K562 (cell line): ENCODE data around the gene MCM5. TPM values are rescaled to one million over a fixed set of nuclear protein-coding genes. Genes with fewer than 3 reads are reported as not detected.

Source experiments
- ATAC-seq: fragments of 200-7000 bp; cut with Tn5 transposase; 3 replicates; pipeline ENCODE4 v1.9.1; 2020; ENCODE audit warnings: moderate library complexity
- BruUV-seq: library from RNA; stranded (reverse); fragments of 400-500 nt; replicated peaks from 2 replicates; lab custom pipeline; 2021; lab: Mats Ljungman, UMichigan
- CTCF ChIA-PET: fragments of 300-600 bp; formaldehyde crosslinking; extraction: SDS; loops from one replicate; lab custom pipeline; 2021; ENCODE audit warnings: low intra/inter-chr PET ratio; lab: Yijun Ruan, JAX
- POLR2A ChIA-PET: fragments of 300-600, 350-650 bp; sonication (Branson Sonifier 250); formaldehyde crosslinking; extraction: SDS; loops from one replicate; lab custom pipeline; 2021; ENCODE audit warnings: antibody characterized with exemption, inconsistent platforms; lab: Yijun Ruan, JAX
- DNase-seq, 4 experiments: peaks; one replicate each; pipeline versions ENCODE4 v3.0.0 to v3.0.0-alpha.2; 2011 to 2018; ENCODE audit warnings: low spot score in 3 of 4, mixed read lengths in 3 of 4; ENCODE audit errors: extremely low read depth in 1 of 4
- FAIRE-seq: peaks from 2 replicates; lab custom pipeline; 2011; peaks lifted over from hg19 to GRCh38; lab: Jason Lieb, UNC
- H2AFZ ChIP-seq: 2 replicates; pipeline ENCODE4 v1.6.0; 2011; ENCODE audit warnings: low read depth, low read length, control low read depth, inconsistent platforms
- H3K27ac ChIP-seq: fragments of 200-600 bp; 3 replicates; pipeline ENCODE4 v1.8.0; 2011; ENCODE audit warnings: low read depth, mild to moderate bottlenecking, control low read depth, inconsistent platforms, low read length, moderate library complexity, mixed read lengths; ENCODE audit errors: extremely low read depth
- H3K27me3 ChIP-seq, 2 experiments: fragments of 300-600 bp in 1 of 2; 2 replicates in 1 of 2; 3 replicates in 1 of 2; pipeline versions ENCODE4 v1.6.0 to v1.8.0; 2011; ENCODE audit warnings: inconsistent platforms in 2 of 2, low read length in 2 of 2, mild to moderate bottlenecking in 1 of 2, mixed read lengths in 1 of 2, moderate library complexity in 1 of 2; ENCODE audit not compliant: control insufficient read depth in 2 of 2, insufficient read depth in 2 of 2
- H3K36me3 ChIP-seq: fragments of 300-600 bp; 3 replicates; pipeline ENCODE4 v1.8.0; 2011; ENCODE audit warnings: mild to moderate bottlenecking, low read length, inconsistent platforms; ENCODE audit not compliant: control insufficient read depth, insufficient read depth
- H3K4me1 ChIP-seq, 2 experiments: fragments of 200-600 bp in 1 of 2; replicated peaks in 1 of 2; 2 replicates in 1 of 2; 3 replicates in 1 of 2; pipeline versions ENCODE4 v1.5.1 to v1.8.0; 2011; ENCODE audit warnings: inconsistent platforms in 2 of 2, low read length in 2 of 2, mild to moderate bottlenecking in 1 of 2, mixed read lengths in 1 of 2, moderate library complexity in 1 of 2; ENCODE audit not compliant: control insufficient read depth in 2 of 2, insufficient read depth in 2 of 2
- H3K4me2 ChIP-seq: 2 replicates; pipeline ENCODE4 v1.6.1; 2011; ENCODE audit warnings: low read length, control low read depth, inconsistent platforms, mixed read lengths; ENCODE audit not compliant: insufficient read depth
- H3K4me3 ChIP-seq: fragments of 200-600 bp; sonication (generic), shearing (Covaris generic); 2 replicates; pipeline ENCODE4 v1.5.1; 2016; ENCODE audit warnings: control low read depth, inconsistent platforms
- H3K79me2 ChIP-seq: fragments of 200-600 bp; 3 replicates; pipeline ENCODE4 v1.8.0; 2011; ENCODE audit warnings: low read length, inconsistent platforms; ENCODE audit not compliant: control insufficient read depth, insufficient read depth
- H3K9ac ChIP-seq, 2 experiments: 2 replicates each; pipeline versions ENCODE4 v1.6.0 to v1.6.1; 2011; ENCODE audit warnings: low read depth in 2 of 2, low read length in 2 of 2, control low read depth in 1 of 2, inconsistent platforms in 1 of 2, mild to moderate bottlenecking in 1 of 2, mixed read lengths in 1 of 2; ENCODE audit not compliant: insufficient read depth in 1 of 2
- H3K9me1 ChIP-seq: one replicate; pipeline ENCODE4 v1.6.0; 2011; ENCODE audit warnings: inconsistent platforms, mild to moderate bottlenecking, low read length, moderate library complexity; ENCODE audit not compliant: control insufficient read depth, insufficient read depth
- H3K9me3 ChIP-seq: replicated peaks from 2 replicates; pipeline ENCODE4 v1.5.1; 2011; ENCODE audit warnings: low read depth, low read length, inconsistent platforms; ENCODE audit not compliant: control insufficient read depth, insufficient read depth
- H4K20me1 ChIP-seq: replicated peaks from 2 replicates; pipeline ENCODE4 v1.6.1; 2011; ENCODE audit warnings: low read length, inconsistent platforms, mixed read lengths; ENCODE audit not compliant: control insufficient read depth, insufficient read depth
- BCOR ChIP-seq: fragments of 450-650 bp; IDR thresholded peaks from 2 replicates; pipeline ENCODE4 v1.6.1; 2016
- CC2D1A ChIP-seq: fragments of 450-650 bp; IDR thresholded peaks from 2 replicates; pipeline ENCODE4 v1.6.1; 2017; ENCODE audit warnings: mild to moderate bottlenecking
- CSDE1 ChIP-seq, 2 experiments: fragments of 450-650 bp; IDR thresholded peaks; 2 replicates each; pipeline ENCODE4 v1.6.1; 2016; ENCODE audit warnings: mild to moderate bottlenecking in 1 of 2
- ESRRA ChIP-seq: fragments of 450-650 bp; IDR thresholded peaks from 2 replicates; pipeline ENCODE4 v1.6.1; 2014; ENCODE audit warnings: low read depth, mild to moderate bottlenecking, moderate library complexity, borderline replicate concordance
- KAT7 ChIP-seq: sonication (generic); formaldehyde crosslinking; IDR thresholded peaks from 2 replicates; pipeline ENCODE4 v1.8.0; 2022; ENCODE audit warnings: missing genetic modification reagents, mild to moderate bottlenecking, borderline replicate concordance
- MAFF ChIP-seq: IDR thresholded peaks from 2 replicates; pipeline ENCODE4 v1.6.1; 2012; ENCODE audit warnings: low read length, improper control_type of control experiment
- PHF20 ChIP-seq: fragments of 450-650 bp; IDR thresholded peaks from 2 replicates; pipeline ENCODE4 v1.6.1; 2018; ENCODE audit not compliant: partially characterized antibody
- RBM25 ChIP-seq: fragments of 200-400 bp; formaldehyde crosslinking; IDR thresholded peaks from 2 replicates; pipeline ENCODE4 v1.6.1; 2018; ENCODE audit warnings: low read length, low read depth, moderate library complexity; ENCODE audit not compliant: severe bottlenecking
- RCOR1 ChIP-seq, 2 experiments: IDR thresholded peaks; 2 replicates each; pipeline ENCODE4 v1.6.1; 2012; ENCODE audit warnings: low read depth in 2 of 2, low read length in 2 of 2, borderline replicate concordance in 1 of 2, improper control_type of control experiment in 1 of 2
- RFX5 ChIP-seq: IDR thresholded peaks from 2 replicates; pipeline ENCODE4 v1.6.1; 2011; ENCODE audit warnings: low read depth, mild to moderate bottlenecking, improper control_type of control experiment, low read length
- SETDB1 ChIP-seq: IDR thresholded peaks from one replicate; pipeline ENCODE4 v1.6.1; 2012; ENCODE audit warnings: low read length, control low read depth, inconsistent platforms
- SRSF7 ChIP-seq: fragments of 200-400 bp; formaldehyde crosslinking; optimal IDR thresholded peaks from 2 replicates; pipeline ENCODE3; 2017; ENCODE audit warnings: mild to moderate bottlenecking, low read depth, low read length
- TBL1XR1 ChIP-seq, 2 experiments: IDR thresholded peaks; 2 replicates each; pipeline ENCODE4 v1.6.1; 2012; ENCODE audit warnings: improper control_type of control experiment in 2 of 2, low read length in 2 of 2, mild to moderate bottlenecking in 1 of 2
- ZBTB12 ChIP-seq: fragments of 250-450 bp; sonication (Bioruptor Pico); IDR thresholded peaks from 2 replicates; pipeline ENCODE4 v1.4.0; 2020
- ZNF431 ChIP-seq: sonication (generic); formaldehyde crosslinking; IDR thresholded peaks from 2 replicates; pipeline ENCODE4 v1.8.0; 2022; ENCODE audit warnings: mild to moderate bottlenecking, missing genetic modification reagents
- ZNF586 ChIP-seq: fragments of 450-650 bp; formaldehyde crosslinking; conservative IDR thresholded peaks from 2 replicates; pipeline ENCODE4 v1.4.0; 2020; ENCODE audit warnings: mild to moderate bottlenecking, moderate library complexity
- WGBS: fragments of 100-300 bp; shearing (Covaris generic); methylation state at CpG from one replicate; pipeline ENCODE4 v1.1.6; 2016; ENCODE audit warnings: low coverage, mixed read lengths; ENCODE audit not compliant: insufficient coverage; ENCODE audit errors: missing lambda C conversion rate; 5-methylcytosine and 5-hydroxymethylcytosine counted together
- in situ Hi-C: fragments of 300-500 bp; cut with MboI; formaldehyde crosslinking; loops from 4 replicates; pipeline ENCODE4 v1.15.0; 2018; ENCODE audit warnings: inconsistent platforms, mixed read lengths
- intact Hi-C: fragments of 100-400 bp; cut with micrococcal nuclease; formaldehyde crosslinking; loops from 2 replicates; pipeline ENCODE4 v1.14.2; 2022
- polyA plus RNA-seq, 8 experiments: library from polyadenylated mRNA; depleted of rRNA in 4 of 8; stranded (reverse) in 5 of 8; unstranded in 3 of 8; fragments of >200 nt; fragmentation: Nextera tagmentation in 2 of 8; fragmentation: Illumina TruSeq in 1 of 8; extraction: Ambion mirVana in 2 of 8; extraction: Trizol in 1 of 8; gene quantifications; 2 replicates each; pipeline versions ENCODE4 v1.2.1 to v1.2.3, GENCODE V29; 2011 to 2014; ENCODE audit warnings: inconsistent platforms in 1 of 8, missing spikeins in 1 of 8
- total RNA-seq, 7 experiments: library from RNA; depleted of rRNA in 6 of 7; stranded (reverse); fragments of >200 nt in 6 of 7; fragmentation: Illumina TruSeq in 2 of 7; extraction: Trizol in 2 of 7; gene quantifications; 2 replicates each; pipeline versions ENCODE4 v1.2.1 to v1.2.3, GENCODE V29; 2011 to 2021; ENCODE audit warnings: low replicate concordance in 1 of 7
- TF ChIP-seq, protein P1 (sequence below): fragments of 250-450 bp; sonication (Bioruptor Pico); IDR thresholded peaks from 2 replicates; pipeline ENCODE4 v1.9.0; 2021; ENCODE audit warnings: mild to moderate bottlenecking
- TF ChIP-seq, protein P2 (sequence below), 2 experiments: fragments of 450-650 bp in 1 of 2; sonication (generic) in 1 of 2; formaldehyde crosslinking; conservative IDR thresholded peaks; 2 replicates each; pipeline versions ENCODE4 v1.4.0 to v1.8.1; 2020 to 2022; ENCODE audit warnings: mild to moderate bottlenecking in 1 of 2, missing genetic modification reagents in 1 of 2
- TF ChIP-seq, protein P3 (sequence below): sonication (generic); formaldehyde crosslinking; IDR thresholded peaks from 2 replicates; pipeline ENCODE4 v1.8.0; 2022; ENCODE audit warnings: mild to moderate bottlenecking, low read depth, missing genetic modification reagents
- TF ChIP-seq, protein P4 (sequence below): sonication (generic); formaldehyde crosslinking; IDR thresholded peaks from 2 replicates; pipeline ENCODE4 v1.5.0; 2020; ENCODE audit warnings: missing genetic modification reagents

MCM5 gene
- total and polyA plus RNA-seq, 9 of the 15 experiments (the other 6 are each of a cell fraction or from before 2014, with no cell fraction given): 5.6 to 180 (median 66.1) TPM

- Histone ChIP-seq H3K36me3 (peaks cover 14% of the 10 kb centered on the region; the same call in 1 of the 3 replicates), H3K4me2 (no peak overlapping the region), H3K27ac (no peak overlapping the region), H3K4me1 (peaks cover 7 to 17% of the 10 kb centered on the region in 2 experiments; a peak in 4 of 5 replicates), H2AFZ (no peak overlapping the region), H3K79me2 (no peaks in the 10 kb centered on the region), H3K4me3 (no peak overlapping the region), H4K20me1 (no peaks in the 10 kb centered on the region), H3K9ac (no peak overlapping the region), H3K27me3 (no peaks in the 10 kb centered on the region), H3K9me3 (no peaks in the 10 kb centered on the region), H3K9me1 (no peaks in the 10 kb centered on the region)
- CTCF ChIA-PET: no interaction called here
- ATAC-seq: no peak
- WGBS: 64% methylated on average over 5 of the region's 13 CpGs
- in situ Hi-C loops (no loop called here), intact Hi-C loops (no loop called here)
- BruUV-seq: no TSS peak
- DNase-seq: no peak
- POLR2A ChIA-PET: no interaction called here
- no peak for FAIRE-seq
- TF ChIP-seq BCOR (peak; percentile 27; the same call in 1 of the 2 replicates), PHF20 (no peak), ESRRA (peak; percentile 69), ZNF431 (no peak), TBL1XR1 (IDR thresholded peaks at IDR 0.05; ENCODE audit: low read length in 2 of 2) (no peak), MAFF (no peak), ZBTB12 (no peak), SETDB1 (no peak), RFX5 (no peak), SRSF7 (no peak), RCOR1 (IDR thresholded peaks at IDR 0.05; ENCODE audit: borderline replicate concordance in 1 of 2, low read depth in 2 of 2, low read length in 2 of 2) (0 out of 4 replicates have a peak, but pooled peaks of 1 of the 2 experiments have one; percentile 21), CC2D1A (no peak), ZNF586 (CRISPR knock-in tag) (no peak), CSDE1 (IDR thresholded peaks at IDR 0.05) (no peak), KAT7 (CRISPR knock-in tag) (no peak), RBM25 (peak; percentile 62)
- TF ChIP-seq, protein P1, sequence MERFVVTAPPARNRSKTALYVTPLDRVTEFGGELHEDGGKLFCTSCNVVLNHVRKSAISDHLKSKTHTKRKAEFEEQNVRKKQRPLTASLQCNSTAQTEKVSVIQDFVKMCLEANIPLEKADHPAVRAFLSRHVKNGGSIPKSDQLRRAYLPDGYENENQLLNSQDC (CRISPR knock-in tag): no peak
- TF ChIP-seq, protein P2, sequence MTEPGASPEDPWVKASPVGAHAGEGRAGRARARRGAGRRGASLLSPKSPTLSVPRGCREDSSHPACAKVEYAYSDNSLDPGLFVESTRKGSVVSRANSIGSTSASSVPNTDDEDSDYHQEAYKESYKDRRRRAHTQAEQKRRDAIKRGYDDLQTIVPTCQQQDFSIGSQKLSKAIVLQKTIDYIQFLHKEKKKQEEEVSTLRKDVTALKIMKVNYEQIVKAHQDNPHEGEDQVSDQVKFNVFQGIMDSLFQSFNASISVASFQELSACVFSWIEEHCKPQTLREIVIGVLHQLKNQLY (CRISPR knock-in tag; conservative IDR thresholded peaks at IDR 0.05): no peak
- TF ChIP-seq, protein P3, sequence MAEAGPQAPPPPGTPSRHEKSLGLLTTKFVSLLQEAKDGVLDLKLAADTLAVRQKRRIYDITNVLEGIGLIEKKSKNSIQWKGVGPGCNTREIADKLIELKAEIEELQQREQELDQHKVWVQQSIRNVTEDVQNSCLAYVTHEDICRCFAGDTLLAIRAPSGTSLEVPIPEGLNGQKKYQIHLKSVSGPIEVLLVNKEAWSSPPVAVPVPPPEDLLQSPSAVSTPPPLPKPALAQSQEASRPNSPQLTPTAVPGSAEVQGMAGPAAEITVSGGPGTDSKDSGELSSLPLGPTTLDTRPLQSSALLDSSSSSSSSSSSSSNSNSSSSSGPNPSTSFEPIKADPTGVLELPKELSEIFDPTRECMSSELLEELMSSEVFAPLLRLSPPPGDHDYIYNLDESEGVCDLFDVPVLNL (CRISPR knock-in tag): no peak
- TF ChIP-seq, protein P4, sequence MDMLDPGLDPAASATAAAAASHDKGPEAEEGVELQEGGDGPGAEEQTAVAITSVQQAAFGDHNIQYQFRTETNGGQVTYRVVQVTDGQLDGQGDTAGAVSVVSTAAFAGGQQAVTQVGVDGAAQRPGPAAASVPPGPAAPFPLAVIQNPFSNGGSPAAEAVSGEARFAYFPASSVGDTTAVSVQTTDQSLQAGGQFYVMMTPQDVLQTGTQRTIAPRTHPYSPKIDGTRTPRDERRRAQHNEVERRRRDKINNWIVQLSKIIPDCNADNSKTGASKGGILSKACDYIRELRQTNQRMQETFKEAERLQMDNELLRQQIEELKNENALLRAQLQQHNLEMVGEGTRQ (CRISPR knock-in tag): no peak
Observed at GRCh38 chr22:35444685-35445399, 44.9 kb downstream of the MCM5 start.
